Measurements from ENCODE around the gene IL22RA1.

IL22RA1 gene

GRCh38 chr1:24070821-24071393, 72.0 kb downstream of the IL22RA1 start:
- peak; percentile 55 for DNase-seq

- no peak for DNase-seq
Observed at GRCh38 chr1:24069817-24070216, 73.1 kb downstream of the IL22RA1 start.

Data from NCI-H1105 (cell line).